H1 (cell line): ENCODE results near the gene LAMTOR5. TPM values are rescaled to one million over a fixed set of nuclear protein-coding genes. Genes with fewer than 3 reads are reported as not detected.

ENCODE experiments used
- CTCF ChIA-PET: fragments of 300-600 bp; sonication (Branson Sonifier 250); formaldehyde crosslinking; loops from one replicate; lab custom pipeline; 2021; ENCODE audit not compliant: partially characterized antibody; lab: Charles Lee
- POLR2A ChIA-PET: fragments of 300-600 bp; sonication (Branson Sonifier 250); formaldehyde crosslinking; loops from one replicate; lab custom pipeline; 2021; ENCODE audit warnings: inconsistent platforms; ENCODE audit not compliant: partially characterized antibody; lab: Charles Lee
- DNase-seq, 2 experiments: peaks; one replicate each; pipeline versions ENCODE4 v3.0.0 to v3.0.0-alpha.2; 2010 to 2022; ENCODE audit warnings: low spot score in 2 of 2, low read depth in 1 of 2, mixed read lengths in 1 of 2
- FAIRE-seq: peaks from 2 replicates; lab custom pipeline; 2011; peaks lifted over from hg19 to GRCh38; lab: Jason Lieb, UNC
- H2AFZ ChIP-seq: 2 replicates; pipeline ENCODE4 v1.8.1; 2012; ENCODE audit warnings: low read length, inconsistent platforms
- H2AK5ac ChIP-seq: 2 replicates; pipeline ENCODE4 v1.6.1; 2013; ENCODE audit warnings: low read depth, low read length
- H2BK120ac ChIP-seq: replicated peaks from 2 replicates; pipeline ENCODE3; 2013; ENCODE audit warnings: low read depth, low read length, inconsistent platforms
- H2BK12ac ChIP-seq: 2 replicates; pipeline ENCODE4 v1.6.1; 2013; ENCODE audit warnings: low read depth, low read length
- H2BK15ac ChIP-seq: 2 replicates; pipeline ENCODE4 v1.6.1; 2013; ENCODE audit warnings: low read length
- H2BK20ac ChIP-seq: 2 replicates; pipeline ENCODE4 v1.6.1; 2013; ENCODE audit warnings: low read length
- H2BK5ac ChIP-seq: 2 replicates; pipeline ENCODE4 v1.6.1; 2013; ENCODE audit warnings: low read depth, low read length
- H3K14ac ChIP-seq: 2 replicates; pipeline ENCODE4 v1.6.1; 2013; ENCODE audit warnings: inconsistent platforms; ENCODE audit not compliant: insufficient read length
- H3K18ac ChIP-seq: 2 replicates; pipeline ENCODE4 v1.6.1; 2013; ENCODE audit warnings: low read length; ENCODE audit errors: extremely low read depth
- H3K23ac ChIP-seq: 2 replicates; pipeline ENCODE4 v1.6.1; 2013; ENCODE audit warnings: inconsistent platforms; ENCODE audit not compliant: insufficient read length
- H3K23me2 ChIP-seq: 2 replicates; pipeline ENCODE4 v1.6.1; 2013; ENCODE audit warnings: low read depth, low read length
- H3K27ac ChIP-seq: 2 replicates; pipeline ENCODE4 v1.6.1; 2011; ENCODE audit warnings: low read depth, low read length, inconsistent platforms
- H3K27me3 ChIP-seq, 4 experiments: replicated peaks in 1 of 4; 1 replicate in 1 of 4; 2 replicates in 3 of 4; pipeline versions ENCODE4 v1.6.1 to v1.8.1; 2011 to 2013; ENCODE audit warnings: low read length in 3 of 4, mild to moderate bottlenecking in 3 of 4, inconsistent platforms in 2 of 4, mixed read lengths in 2 of 4, moderate library complexity in 1 of 4; ENCODE audit not compliant: control insufficient read depth in 3 of 4, insufficient read depth in 3 of 4; ENCODE audit errors: extremely low read depth in 1 of 4
- H3K36me3 ChIP-seq, 4 experiments: 2 replicates each; pipeline versions ENCODE4 v1.6.1 to v1.8.1; 2011 to 2013; ENCODE audit warnings: mild to moderate bottlenecking in 4 of 4, low read length in 3 of 4, moderate library complexity in 2 of 4, control low read depth in 1 of 4, inconsistent platforms in 1 of 4; ENCODE audit not compliant: insufficient read depth in 4 of 4, control insufficient read depth in 2 of 4
- H3K4ac ChIP-seq: replicated peaks from 2 replicates; pipeline ENCODE3; 2013; ENCODE audit warnings: low read length, low read depth, mixed read lengths, inconsistent platforms; ENCODE audit not compliant: insufficient read length
- H3K4me1 ChIP-seq, 4 experiments: replicated peaks in 1 of 4; 1 replicate in 1 of 4; 2 replicates in 3 of 4; pipeline versions ENCODE4 v1.6.1 to v1.8.1; 2011 to 2013; ENCODE audit warnings: low read length in 3 of 4, inconsistent platforms in 2 of 4, mixed read lengths in 1 of 4; ENCODE audit not compliant: insufficient read depth in 4 of 4, control insufficient read depth in 3 of 4
- H3K4me2 ChIP-seq, 2 experiments: 2 replicates each; pipeline versions ENCODE4 v1.6.1 to v1.8.1; 2011 to 2013; ENCODE audit warnings: low read depth in 2 of 2, low read length in 2 of 2, control low read depth in 1 of 2, inconsistent platforms in 1 of 2, mild to moderate bottlenecking in 1 of 2; ENCODE audit not compliant: insufficient read depth in 1 of 2
- H3K4me3 ChIP-seq, 4 experiments: fragments of 200-600, 300-600 bp in 1 of 4; sonication (generic), shearing (Covaris generic), sonication (Bioruptor Twin) in 1 of 4; 2 replicates each; pipeline versions ENCODE4 v1.5.1 to v1.8.1; 2011 to 2016; ENCODE audit warnings: low read length in 4 of 4, low read depth in 3 of 4, control low read depth in 2 of 4, inconsistent platforms in 2 of 4, mild to moderate bottlenecking in 2 of 4, mixed read lengths in 1 of 4, moderate library complexity in 1 of 4; ENCODE audit not compliant: insufficient read depth in 2 of 4; ENCODE audit errors: extremely low read depth in 1 of 4
- H3K56ac ChIP-seq: replicated peaks from 2 replicates; pipeline ENCODE3; 2013; ENCODE audit warnings: low read depth, mild to moderate bottlenecking, mixed read lengths, low read length, inconsistent platforms; ENCODE audit not compliant: insufficient read length
- H3K79me1 ChIP-seq: 2 replicates; pipeline ENCODE4 v1.6.1; 2013; ENCODE audit warnings: low read depth, low read length, control low read depth
- H3K79me2 ChIP-seq, 2 experiments: 2 replicates each; pipeline versions ENCODE4 v1.6.1 to v1.8.1; 2012 to 2013; ENCODE audit warnings: low read length in 2 of 2, mild to moderate bottlenecking in 2 of 2, inconsistent platforms in 1 of 2; ENCODE audit not compliant: insufficient read depth in 2 of 2, control insufficient read depth in 1 of 2
- H3K9ac ChIP-seq, 4 experiments: replicated peaks in 1 of 4; 1 replicate in 1 of 4; 2 replicates in 3 of 4; pipeline versions ENCODE4 v1.6.1 to v1.8.1; 2011 to 2013; ENCODE audit warnings: low read depth in 3 of 4, low read length in 3 of 4, control low read depth in 2 of 4, mild to moderate bottlenecking in 2 of 4, moderate library complexity in 2 of 4, inconsistent platforms in 1 of 4; ENCODE audit errors: extremely low read depth in 1 of 4
- H3K9me3 ChIP-seq, 2 experiments: 2 replicates each; pipeline versions ENCODE4 v1.6.1 to v1.8.1; 2012 to 2013; ENCODE audit warnings: mild to moderate bottlenecking in 2 of 2, moderate library complexity in 2 of 2, control low read depth in 1 of 2, inconsistent platforms in 1 of 2, low read depth in 1 of 2, low read length in 1 of 2, mixed read lengths in 1 of 2; ENCODE audit not compliant: insufficient read depth in 2 of 2
- H4K20me1 ChIP-seq, 2 experiments: replicated peaks in 1 of 2; 2 replicates each; pipeline versions ENCODE3 to v1.8.1; 2011 to 2013; ENCODE audit warnings: inconsistent platforms in 2 of 2, low read length in 2 of 2, mild to moderate bottlenecking in 1 of 2; ENCODE audit not compliant: insufficient read depth in 2 of 2, control insufficient read depth in 1 of 2
- H4K5ac ChIP-seq: 2 replicates; pipeline ENCODE4 v1.6.1; 2013; ENCODE audit warnings: low read length, low read depth, mixed read lengths, inconsistent platforms; ENCODE audit not compliant: insufficient read length
- H4K8ac ChIP-seq: 2 replicates; pipeline ENCODE4 v1.8.0; 2013; ENCODE audit warnings: mild to moderate bottlenecking, moderate library complexity, low read length, inconsistent platforms; ENCODE audit not compliant: insufficient read depth; ENCODE audit errors: extremely low read depth
- H4K91ac ChIP-seq: replicated peaks from 2 replicates; pipeline ENCODE3; 2013; ENCODE audit warnings: low read length, mixed read lengths, inconsistent platforms; ENCODE audit not compliant: insufficient read length
- EZH2 ChIP-seq: fragments of 200-600 bp; sonication (generic); IDR thresholded peaks from 2 replicates; pipeline ENCODE4 v1.7.1; 2012; ENCODE audit warnings: low read depth, mild to moderate bottlenecking, moderate library complexity, low read length, inconsistent platforms; ENCODE audit not compliant: severe bottlenecking
- NRF1 ChIP-seq: IDR thresholded peaks from 2 replicates; pipeline ENCODE4 v1.6.1; 2011; ENCODE audit warnings: mild to moderate bottlenecking, low read depth, low read length, improper control_type of control experiment
- WGBS, 2 experiments: shearing (Covaris generic) in 1 of 2; methylation state at CpG; one replicate each; pipeline versions ENCODE4 v1.1.6 to v1.1.7; 2013 to 2015; ENCODE audit warnings: low lambda C conversion rate in 2 of 2, mixed read lengths in 2 of 2, inconsistent platforms in 1 of 2, low coverage in 1 of 2, missing lambda C conversion rate in 1 of 2; ENCODE audit not compliant: insufficient replicate concordance in 2 of 2, insufficient coverage in 1 of 2, insufficient read length in 1 of 2; ENCODE audit errors: extremely low coverage in 1 of 2, missing lambda C conversion rate in 1 of 2; 5-methylcytosine and 5-hydroxymethylcytosine counted together
- polyA plus RNA-seq, 7 experiments: library from polyadenylated mRNA; depleted of rRNA in 3 of 7; stranded (reverse) in 5 of 7; unstranded in 2 of 7; fragments of >200 nt in 5 of 7; fragments of 200-250 nt in 2 of 7; gene quantifications; 1 replicate in 5 of 7; 2 replicates in 1 of 7; 4 replicates in 1 of 7; pipeline versions ENCODE4 v1.2.1 to v1.2.3, GENCODE V29; 2011 to 2013; ENCODE audit warnings: missing spikeins in 2 of 7, mixed read lengths in 2 of 7
- total RNA-seq: library from RNA; stranded (reverse); fragmentation: NEBNext Ultra II Directional; extraction: Animal tissue kit (Norgen Biotek cat#: 25700); gene quantifications from 2 replicates; pipeline ENCODE4 v1.2.1, GENCODE V29; 2021

Gene LAMTOR5
- total and polyA plus RNA-seq, 2 of the 8 experiments (the other 6 are each of a cell fraction or from before 2014, with no cell fraction given): 84.4 to 297 TPM

GRCh38 chr1:110453829-110454228 lies 46.3 kb upstream of the LAMTOR5 start:
- DNase-seq (no peak), FAIRE-seq (no peak)
- Histone ChIP-seq H2AFZ (no peak overlapping the region), H3K4me1 (peaks cover 2 to 5% (median 3%) of the 10 kb centered on the region in 4 experiments; a peak in 4 of 7 replicates), H2BK20ac (no peak overlapping the region), H4K5ac (no peak overlapping the region), H3K36me3 (no peaks in the 10 kb centered on the region), H3K27me3 (no peaks in the 10 kb centered on the region), H2BK15ac (no peak overlapping the region), H3K4me3 (no peak overlapping the region), H4K91ac (no peak overlapping the region), H2BK5ac (no peak overlapping the region), H2BK120ac (no peak overlapping the region), H3K79me2 (no peaks in the 10 kb centered on the region), H3K18ac (no peak overlapping the region), H3K4me2 (no peak overlapping the region), H3K9ac (no peak overlapping the region), H3K4ac (no peak overlapping the region), H2BK12ac (no peak overlapping the region), H4K20me1 (no peaks in the 10 kb centered on the region), H3K14ac (no peak overlapping the region), H2AK5ac (no peak overlapping the region), H3K79me1 (no peaks in the 10 kb centered on the region), H3K27ac (no peak overlapping the region), H3K56ac (no peak overlapping the region), H3K9me3 (no peaks in the 10 kb centered on the region), H4K8ac (no peak overlapping the region), H3K23me2 (no peaks in the 10 kb centered on the region), H3K23ac (no peak overlapping the region)
- TF ChIP-seq NRF1 (no peak), EZH2 (no peak)
- WGBS, 2 experiments: 89% methylated on average over 9 of the region's 9 CpGs; no CpG with 5 or more reads in 1 of the 2 experiments
- ChIA-PET CTCF (interaction anchor here (0.8 to 35.1 kb wide), 10 partner anchors 17 to 347 kb away, joined by 3 to 828 read pairs (median 13); partner anchors contain the start of genes KCNC4 and LAMTOR5), POLR2A (interaction anchor here (1.1 to 1.4 kb wide), 4 partner anchors 31 to 112 kb away, joined by 3 to 5 read pairs (median 4); no protein-coding TSS in a partner anchor)
